Endodermal cell (in vitro differentiated cells): Measurements from ENCODE around the gene GDF9. TPM values are rescaled to one million over a fixed set of nuclear protein-coding genes. Genes with fewer than 3 reads are reported as not detected.

Experiments
- DNase-seq: peaks from one replicate; pipeline ENCODE4 v3.0.0-alpha.2; 2017
- H3K27ac ChIP-seq: 2 replicates; pipeline ENCODE4 v1.5.1; 2013; ENCODE audit warnings: mild to moderate bottlenecking, low read depth, low read length, moderate library complexity
- H3K27me3 ChIP-seq: 2 replicates; pipeline ENCODE4 v1.6.1; 2013; ENCODE audit warnings: mild to moderate bottlenecking, low read length, moderate library complexity; ENCODE audit not compliant: insufficient read depth, control insufficient read depth, poor library complexity, severe bottlenecking
- H3K36me3 ChIP-seq: 2 replicates; pipeline ENCODE4 v1.7.0; 2013; ENCODE audit warnings: mild to moderate bottlenecking, low read length, moderate library complexity; ENCODE audit not compliant: control insufficient read depth, insufficient read depth
- H3K4me1 ChIP-seq: one replicate; pipeline ENCODE4 v1.7.0; 2013; ENCODE audit warnings: low read length; ENCODE audit not compliant: control insufficient read depth, insufficient read depth
- H3K4me3 ChIP-seq: 2 replicates; pipeline ENCODE4 v1.5.1; 2013; ENCODE audit warnings: mild to moderate bottlenecking, low read length, moderate library complexity
- H3K9ac ChIP-seq: 2 replicates; pipeline ENCODE4 v1.6.1; 2013; ENCODE audit warnings: mild to moderate bottlenecking, low read length, moderate library complexity; ENCODE audit not compliant: poor library complexity, severe bottlenecking; ENCODE audit errors: extremely low read depth
- H3K9me3 ChIP-seq: 2 replicates; pipeline ENCODE4 v1.6.1; 2013; ENCODE audit warnings: mild to moderate bottlenecking, low read length, moderate library complexity; ENCODE audit not compliant: control insufficient read depth
- H3K27ac Mint-ChIP-seq: 2 replicates; pipeline ENCODE4 v1.8.0; 2020; ENCODE audit warnings: mixed read lengths
- H3K27me3 Mint-ChIP-seq: 2 replicates; pipeline ENCODE4 v1.8.0; 2021; ENCODE audit warnings: mild to moderate bottlenecking, mixed read lengths; ENCODE audit not compliant: insufficient read depth
- H3K36me3 Mint-ChIP-seq: 2 replicates; pipeline ENCODE4 v1.8.0; 2020; ENCODE audit warnings: low read depth, mixed read lengths
- H3K4me1 Mint-ChIP-seq: 2 replicates; pipeline ENCODE4 v1.8.0; 2020; ENCODE audit warnings: mixed read lengths
- H3K4me3 Mint-ChIP-seq: 2 replicates; pipeline ENCODE4 v1.8.0; 2020; ENCODE audit warnings: mild to moderate bottlenecking, moderate library complexity, mixed read lengths
- H3K9me3 Mint-ChIP-seq: 2 replicates; pipeline ENCODE4 v1.8.0; 2020; ENCODE audit warnings: mild to moderate bottlenecking, mixed read lengths
- WGBS, 2 experiments: methylation state at CpG; one replicate each; pipeline versions ENCODE4 v1.1.5 to v1.1.7; 2013; ENCODE audit warnings: missing lambda C conversion rate in 2 of 2, mixed read lengths in 1 of 2; ENCODE audit not compliant: insufficient coverage in 1 of 2, insufficient read length in 1 of 2; 5-methylcytosine and 5-hydroxymethylcytosine counted together
- total RNA-seq, 2 donors: library from RNA; stranded (reverse); fragmentation: NEBNext Ultra II Directional in 1 of 2; extraction: Animal tissue kit (Norgen Biotek cat#: 25700) in 1 of 2; gene quantifications; 2 replicates in 1 of 2; 3 replicates in 1 of 2; pipeline ENCODE4 v1.2.1, GENCODE V29; 2021
- TF ChIP-seq, protein P1 (sequence below): fragments of 200-600 bp; sonication (generic); conservative IDR thresholded peaks from 2 replicates; pipeline ENCODE4 v1.5.0; 2021; ENCODE audit warnings: antibody characterized with exemption, mild to moderate bottlenecking

The GDF9 gene
- total RNA-seq, 2 donors from 2014 or later: 0.26 to 0.33 TPM

DNA sequence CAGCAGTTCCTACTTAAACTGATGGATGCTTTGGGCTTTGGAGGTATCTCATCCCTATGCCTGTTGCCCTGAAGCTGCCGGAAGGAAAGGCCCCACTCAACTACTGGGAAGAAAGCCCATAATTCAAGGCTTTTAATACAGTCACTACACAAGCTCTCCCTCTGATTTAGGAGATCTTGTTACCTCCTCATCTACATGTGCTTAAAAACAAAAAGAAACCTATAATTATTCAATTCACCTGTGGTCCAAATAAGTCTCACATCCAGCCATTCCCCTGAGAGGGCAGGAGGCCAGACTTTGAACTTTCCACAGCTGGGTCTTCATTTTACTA is 6.5 kb upstream of the GDF9 start:
- H3K4me1 ChIP-seq: peaks cover 6% of the 10 kb centered on the region
- no peaks in the 10 kb centered on the region for H3K4me1 Mint-ChIP-seq
- H3K27ac ChIP-seq: no peak overlapping the region
- WGBS, 2 experiments: 97 to 100% methylated on average over 1 of the region's 1 CpG
- H3K36me3 ChIP-seq: peaks cover 89% of the 10 kb centered on the region
- peaks cover 26% of the 10 kb centered on the region for H3K36me3 Mint-ChIP-seq
- H3K27me3 Mint-ChIP-seq: no peaks in the 10 kb centered on the region
- no peaks in the 10 kb centered on the region for H3K9me3 Mint-ChIP-seq
- H3K9me3 ChIP-seq: no peaks in the 10 kb centered on the region
- H3K4me3 Mint-ChIP-seq: no peak overlapping the region
- no peaks in the 10 kb centered on the region for H3K27me3 ChIP-seq
- H3K4me3 ChIP-seq: no peak overlapping the region
- no peak for DNase-seq
- no peak overlapping the region for H3K27ac Mint-ChIP-seq
- no peak overlapping the region for H3K9ac ChIP-seq
- TF ChIP-seq, protein P1, sequence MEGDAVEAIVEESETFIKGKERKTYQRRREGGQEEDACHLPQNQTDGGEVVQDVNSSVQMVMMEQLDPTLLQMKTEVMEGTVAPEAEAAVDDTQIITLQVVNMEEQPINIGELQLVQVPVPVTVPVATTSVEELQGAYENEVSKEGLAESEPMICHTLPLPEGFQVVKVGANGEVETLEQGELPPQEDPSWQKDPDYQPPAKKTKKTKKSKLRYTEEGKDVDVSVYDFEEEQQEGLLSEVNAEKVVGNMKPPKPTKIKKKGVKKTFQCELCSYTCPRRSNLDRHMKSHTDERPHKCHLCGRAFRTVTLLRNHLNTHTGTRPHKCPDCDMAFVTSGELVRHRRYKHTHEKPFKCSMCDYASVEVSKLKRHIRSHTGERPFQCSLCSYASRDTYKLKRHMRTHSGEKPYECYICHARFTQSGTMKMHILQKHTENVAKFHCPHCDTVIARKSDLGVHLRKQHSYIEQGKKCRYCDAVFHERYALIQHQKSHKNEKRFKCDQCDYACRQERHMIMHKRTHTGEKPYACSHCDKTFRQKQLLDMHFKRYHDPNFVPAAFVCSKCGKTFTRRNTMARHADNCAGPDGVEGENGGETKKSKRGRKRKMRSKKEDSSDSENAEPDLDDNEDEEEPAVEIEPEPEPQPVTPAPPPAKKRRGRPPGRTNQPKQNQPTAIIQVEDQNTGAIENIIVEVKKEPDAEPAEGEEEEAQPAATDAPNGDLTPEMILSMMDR: no peak

DNA sequence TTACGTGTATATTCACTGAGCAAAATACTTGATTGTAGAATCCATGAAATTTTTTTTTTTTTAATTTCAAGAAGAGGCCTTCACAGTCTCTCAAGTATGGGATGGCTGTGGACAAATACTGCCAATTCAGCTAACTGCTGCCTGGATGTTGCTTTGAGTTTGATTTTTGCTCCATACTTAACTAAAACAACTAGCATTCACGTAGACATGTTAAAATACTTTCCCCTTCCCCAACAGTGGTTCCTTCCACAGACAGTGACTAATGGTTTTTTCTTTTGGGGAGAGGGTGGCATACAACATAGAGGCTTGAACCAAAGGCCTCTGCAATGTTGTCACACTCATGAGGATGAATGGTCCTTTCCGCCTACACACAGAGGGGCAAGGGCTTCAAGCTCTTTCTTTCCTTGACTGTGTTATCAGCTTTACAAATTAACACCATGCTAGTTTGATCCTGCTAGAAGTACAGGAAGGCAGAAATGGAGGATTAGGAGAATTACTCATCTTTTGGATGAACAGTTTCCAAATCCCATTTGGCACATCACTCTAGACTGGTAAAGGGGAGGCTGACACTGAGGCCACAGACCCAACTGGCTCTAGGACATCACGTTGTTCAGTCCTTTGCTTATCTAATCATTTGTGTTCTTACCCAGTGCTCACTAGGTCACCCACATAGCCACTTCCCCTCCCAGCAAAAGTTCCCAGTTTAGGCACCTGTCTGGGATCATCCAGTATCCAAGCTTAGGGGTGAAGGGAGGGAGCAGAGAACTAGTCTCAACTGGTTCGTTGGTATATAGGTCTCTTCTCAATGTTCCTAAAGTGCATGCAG is 5.4 kb upstream of the GDF9 start:
- H3K27me3 ChIP-seq: no peaks in the 10 kb centered on the region
- H3K36me3 Mint-ChIP-seq: peaks cover 33% of the 10 kb centered on the region
- H3K27ac ChIP-seq: no peak overlapping the region
- no peak overlapping the region for H3K9ac ChIP-seq
- no peak overlapping the region for H3K4me3 ChIP-seq
- H3K27ac Mint-ChIP-seq: no peak overlapping the region
- no peaks in the 10 kb centered on the region for H3K9me3 Mint-ChIP-seq
- H3K4me1 ChIP-seq: peaks cover 6% of the 10 kb centered on the region
- DNase-seq: no peak
- TF ChIP-seq, protein P1: no peak
- H3K4me1 Mint-ChIP-seq: peaks cover 7% of the 10 kb centered on the region
- no peak overlapping the region for H3K4me3 Mint-ChIP-seq
- WGBS, 2 experiments: 95 to 100% methylated on average over 2 to 5 of the region's 5 CpGs
- no peaks in the 10 kb centered on the region for H3K27me3 Mint-ChIP-seq
- H3K36me3 ChIP-seq: peaks cover 82% of the 10 kb centered on the region
- H3K9me3 ChIP-seq: no peaks in the 10 kb centered on the region

- TF ChIP-seq, protein P1: no peak
- Mint-ChIP-seq H3K27ac (no peak overlapping the region), H3K36me3 (peaks cover 29% of the 10 kb centered on the region), H3K27me3 (no peaks in the 10 kb centered on the region), H3K4me1 (peaks cover 10% of the 10 kb centered on the region), H3K9me3 (no peaks in the 10 kb centered on the region), H3K4me3 (no peak overlapping the region)
- DNase-seq: no peak
- 91 to 94% methylated on average over 2 of the region's 2 CpGs for WGBS, 2 experiments
- H3K27me3 ChIP-seq: no peaks in the 10 kb centered on the region
- no peaks in the 10 kb centered on the region for H3K9me3 ChIP-seq
- no peak overlapping the region for H3K4me3 ChIP-seq
- H3K9ac ChIP-seq: no peak overlapping the region
- H3K4me1 ChIP-seq: peaks cover 8% of the 10 kb centered on the region
- H3K27ac ChIP-seq: no peak overlapping the region
- peaks cover 74% of the 10 kb centered on the region for H3K36me3 ChIP-seq
These were observed 4.5 kb upstream of the GDF9 start for GRCh38 chr5:132870801-132871200.
